ENCODE measurements around the gene COA1.
"Not testable (repeated sequence)": the region's sequence is repeated elsewhere in the genome, so short reads cannot be mapped to it uniquely, and the experiment has no call there.

Gene COA1

GRCh38 chr7:43687866-43688265 is 41.5 kb downstream of the COA1 start:
- peak in 1 of 3 donors; percentile 3 for DNase-seq

GRCh38 chr7:43686991-43687390 is 42.3 kb downstream of the COA1 start:
- no peak for DNase-seq

GRCh38 chr7:43680736-43681135 is 48.6 kb downstream of the COA1 start:
- no peak for DNase-seq

GRCh38 chr7:43679210-43680068 is 49.9 kb downstream of the COA1 start:
- no peak for DNase-seq

GRCh38 chr7:43678315-43678714 is 51.0 kb downstream of the COA1 start:
- DNase-seq: no peak

GRCh38 chr7:43677864-43678263 is 51.5 kb downstream of the COA1 start:
- no peak for DNase-seq

- DNase-seq: peak; percentile 17 to 59 (median 57)
Observed at GRCh38 chr7:43674559-43675436, 54.5 kb downstream of the COA1 start.

GRCh38 chr7:43673243-43673976 is 55.9 kb downstream of the COA1 start:
- not testable (repeated sequence) for DNase-seq

GRCh38 chr7:43671521-43671920 is 57.8 kb downstream of the COA1 start:
- no peak for DNase-seq

- no peak for DNase-seq
Observed at GRCh38 chr7:43669286-43670081, 59.8 kb downstream of the COA1 start.

GRCh38 chr7:43668035-43668434 is 61.3 kb downstream of the COA1 start:
- no peak for DNase-seq

- DNase-seq: no peak
Observed at GRCh38 chr7:43666938-43667337, 62.4 kb downstream of the COA1 start.

- DNase-seq: no peak
Observed at GRCh38 chr7:43664681-43665080, 64.6 kb downstream of the COA1 start.

GRCh38 chr7:43660141-43660540 is 69.2 kb downstream of the COA1 start:
- no peak for DNase-seq

- no peak for DNase-seq
Observed at GRCh38 chr7:43659549-43659896, 69.8 kb downstream of the COA1 start.

- no peak for DNase-seq
Observed at GRCh38 chr7:43658718-43659548, 70.4 kb downstream of the COA1 start.

- no peak for DNase-seq
Observed at GRCh38 chr7:43656997-43657396, 72.3 kb downstream of the COA1 start.

GRCh38 chr7:43655584-43655983 is 73.7 kb downstream of the COA1 start:
- no peak for DNase-seq

GRCh38 chr7:43653891-43654504 is 75.3 kb downstream of the COA1 start:
- DNase-seq: no peak

- no peak for DNase-seq
Observed at GRCh38 chr7:43653466-43653865, 75.9 kb downstream of the COA1 start.

GRCh38 chr7:43652364-43652763 is 77.0 kb downstream of the COA1 start:
- DNase-seq: no peak
